Gastroesophageal sphincter (tissue), 4 donors: ENCODE data around the gene HOMER2. TPM values are rescaled to one million over a fixed set of nuclear protein-coding genes. Genes with fewer than 3 reads are reported as not detected.

Source experiments
- ATAC-seq: fragments of 150-250 bp; one replicate; pipeline ENCODE4 v1.9.1; 2016; ENCODE audit warnings: mild to moderate bottlenecking, moderate library complexity
- H3K27ac ChIP-seq, 4 donors: fragments of 200-600 bp; sonication (generic) in 3 of 4; 1 replicate in 3 of 4; 2 replicates in 1 of 4; pipeline ENCODE4 v1.5.1; 2016 to 2019
- H3K27me3 ChIP-seq: fragments of 200-600 bp; sonication (generic); one replicate; pipeline ENCODE4 v1.5.1; 2019
- H3K36me3 ChIP-seq, 2 donors: fragments of 200-600 bp; sonication (generic); one replicate each; pipeline ENCODE4 v1.5.1; 2019; ENCODE audit warnings: control low read depth in 1 of 2
- H3K4me1 ChIP-seq, 3 donors: fragments of 200-600 bp; sonication (generic); 1 replicate in 2 of 3; 2 replicates in 1 of 3; pipeline ENCODE4 v1.5.1; 2016 to 2019; ENCODE audit warnings: control low read depth in 2 of 3
- H3K4me3 ChIP-seq, 2 donors: fragments of 200-600 bp; sonication (generic); one replicate each; pipeline ENCODE4 v1.5.1; 2019; ENCODE audit warnings: mild to moderate bottlenecking in 1 of 2, moderate library complexity in 1 of 2
- H3K9me3 ChIP-seq, 3 donors: fragments of 200-600 bp; sonication (generic); one replicate each; pipeline ENCODE4 v1.5.1; 2017 to 2019; ENCODE audit warnings: control low read depth in 2 of 3
- CTCF ChIP-seq, 4 experiments: fragments of 200-600 bp in 2 of 4; fragments of 450-650 bp in 2 of 4; sonication (generic) in 1 of 4; IDR thresholded peaks; one replicate each; pipeline ENCODE4 v1.5.1; 2017 to 2019; ENCODE audit warnings: antibody characterized with exemption in 4 of 4, mild to moderate bottlenecking in 2 of 4, moderate library complexity in 2 of 4
- EP300 ChIP-seq: sonication (generic); formaldehyde crosslinking; IDR thresholded peaks from one replicate; pipeline ENCODE4 v1.6.1; 2017; ENCODE audit warnings: antibody characterized with exemption, mild to moderate bottlenecking
- POLR2A ChIP-seq, 2 donors: fragments of 450-650 bp; IDR thresholded peaks; one replicate each; pipeline ENCODE4 v1.6.1; 2017; ENCODE audit warnings: antibody characterized with exemption in 2 of 2, mild to moderate bottlenecking in 2 of 2, moderate library complexity in 1 of 2
- POLR2AphosphoS5 ChIP-seq: sonication (generic); formaldehyde crosslinking; IDR thresholded peaks from one replicate; pipeline ENCODE4 v1.6.1; 2017; ENCODE audit warnings: antibody characterized with exemption
- WGBS, 2 donors: methylation state at CpG; one replicate each; pipeline ENCODE4 v1.1.5; 2018; ENCODE audit warnings: low coverage in 1 of 2; 5-methylcytosine and 5-hydroxymethylcytosine counted together
- total RNA-seq, 4 donors: library from RNA; depleted of rRNA; stranded (reverse); fragments of >200 nt; gene quantifications; one replicate each; pipeline ENCODE4 v1.1.0, GENCODE V29; 2016

HOMER2 gene
- total RNA-seq, 4 donors from 2014 or later, result 12.0 to 26.8 (median 17.7) TPM

GRCh38 chr15:82980981-82981380 is 28.5 kb upstream of the HOMER2 start:
- peaks cover 0 to 7% (median 4%) of the 10 kb centered on the region in 3 donors for H3K4me1 ChIP-seq
- H3K27ac ChIP-seq, result no peak overlapping the region
- 13 to 19% methylated on average over 1 to 2 of the region's 2 CpGs for WGBS, 2 donors
- ATAC-seq, result no peak
- no peaks in the 10 kb centered on the region for H3K36me3 ChIP-seq
- TF ChIP-seq CTCF (IDR thresholded peaks at IDR 0.05), result no peak
- no peak for TF ChIP-seq EP300
- no peak for TF ChIP-seq POLR2AphosphoS5
- no peak for TF ChIP-seq POLR2A (IDR thresholded peaks at IDR 0.05)
- no peaks in the 10 kb centered on the region for H3K27me3 ChIP-seq
- no peaks in the 10 kb centered on the region for H3K9me3 ChIP-seq
- H3K4me3 ChIP-seq, result no peak overlapping the region

DNA sequence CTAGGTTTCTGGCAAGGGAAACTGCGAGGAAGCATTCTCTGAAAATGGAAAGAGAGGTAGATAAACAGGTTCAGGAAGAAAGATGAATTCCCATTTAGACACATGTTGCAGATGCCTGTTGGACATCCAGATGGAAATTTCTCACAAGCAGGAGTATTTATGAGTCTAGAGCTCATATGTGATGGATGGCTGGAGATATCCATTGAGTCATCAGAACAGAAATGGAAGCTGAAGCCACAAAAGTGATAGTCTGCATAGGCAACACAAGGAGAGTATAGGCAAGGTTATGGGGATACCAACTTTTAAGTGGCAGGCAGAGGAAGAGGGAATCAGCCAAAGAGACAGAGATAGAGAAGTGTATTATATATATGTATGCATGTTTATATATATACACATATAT is 27.2 kb upstream of the HOMER2 start:
- 100% methylated on average over 1 of the region's 1 CpG for WGBS, 2 donors
- no peak for ATAC-seq
- TF ChIP-seq CTCF (IDR thresholded peaks at IDR 0.05) (no peak), EP300 (no peak), POLR2AphosphoS5 (no peak), POLR2A (IDR thresholded peaks at IDR 0.05) (no peak)
- H3K4me3 ChIP-seq, result no peak overlapping the region
- H3K9me3 ChIP-seq, result no peaks in the 10 kb centered on the region
- no peaks in the 10 kb centered on the region for H3K27me3 ChIP-seq
- no peaks in the 10 kb centered on the region for H3K36me3 ChIP-seq
- H3K27ac ChIP-seq, result no peak overlapping the region
- H3K4me1 ChIP-seq, result no peaks in the 10 kb centered on the region

GRCh38 chr15:82978438-82978837 is 25.9 kb upstream of the HOMER2 start:
- Histone ChIP-seq H3K36me3 (no peaks in the 10 kb centered on the region), H3K9me3 (no peaks in the 10 kb centered on the region), H3K27ac (no peak overlapping the region), H3K27me3 (no peaks in the 10 kb centered on the region), H3K4me3 (no peak overlapping the region), H3K4me1 (no peaks in the 10 kb centered on the region)
- 91 to 92% methylated on average over 5 of the region's 5 CpGs for WGBS, 2 donors
- TF ChIP-seq EP300, result no peak
- TF ChIP-seq POLR2A (IDR thresholded peaks at IDR 0.05), result no peak
- ATAC-seq, result no peak

- Histone ChIP-seq H3K27me3 (no peaks in the 10 kb centered on the region), H3K9me3 (no peaks in the 10 kb centered on the region), H3K4me1 (no peaks in the 10 kb centered on the region), H3K27ac (no peak overlapping the region), H3K36me3 (no peaks in the 10 kb centered on the region), H3K4me3 (no peak overlapping the region)
- no peak for ATAC-seq
- no peak for TF ChIP-seq EP300
- TF ChIP-seq CTCF (IDR thresholded peaks at IDR 0.05), result no peak
- TF ChIP-seq POLR2AphosphoS5, result no peak
- no peak for TF ChIP-seq POLR2A (IDR thresholded peaks at IDR 0.05)
- 69 to 83% methylated on average over 1 of the region's 1 CpG for WGBS, 2 donors
These were observed 24.6 kb upstream of the HOMER2 start for GRCh38 chr15:82977076-82977475.

DNA sequence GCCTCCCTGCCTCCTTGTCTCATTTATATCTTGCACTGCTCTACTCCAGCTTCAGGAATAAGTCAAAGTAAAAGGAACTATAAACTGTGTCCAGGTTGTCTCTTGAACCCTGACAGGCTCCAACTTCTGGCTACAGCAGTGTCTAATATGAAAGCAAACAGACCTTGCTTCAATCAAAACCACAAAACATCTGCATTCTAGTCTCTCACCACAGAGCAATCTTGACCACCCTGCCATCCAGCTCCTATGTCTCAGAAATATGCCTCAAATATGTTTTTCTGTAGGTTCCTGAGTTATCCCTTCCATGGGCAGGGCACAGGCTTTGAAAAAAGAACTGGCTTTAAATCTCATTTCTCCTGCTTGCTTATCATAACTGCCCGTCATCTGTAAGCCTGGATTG is 20.5 kb upstream of the HOMER2 start:
- 80% methylated on average over 1 of the region's 1 CpG; no CpG with 5 or more reads in 1 of the 2 donors for WGBS, 2 donors
- H3K9me3 ChIP-seq, result no peaks in the 10 kb centered on the region

More for the DNA sequence above, 20.5 kb upstream of the HOMER2 start:
- H3K4me1 ChIP-seq, result no peaks in the 10 kb centered on the region
- no peak overlapping the region for H3K4me3 ChIP-seq
- H3K36me3 ChIP-seq, result no peaks in the 10 kb centered on the region
- TF ChIP-seq POLR2A (IDR thresholded peaks at IDR 0.05), result no peak
- TF ChIP-seq POLR2AphosphoS5, result no peak
- no peak for TF ChIP-seq CTCF (IDR thresholded peaks at IDR 0.05)
- no peak for TF ChIP-seq EP300
- no peak overlapping the region for H3K27ac ChIP-seq
- no peaks in the 10 kb centered on the region for H3K27me3 ChIP-seq
- ATAC-seq, result no peak
